Bronchial epithelial cell (primary cell): ENCODE measurements around the gene TBC1D22A. TPM values are rescaled to one million over a fixed set of nuclear protein-coding genes. Genes with fewer than 3 reads are reported as not detected.
A peak's percentile ranks its signal among the peaks of the same experiment; 100 is the strongest.

Experiments
- DNase-seq: peaks from one replicate; pipeline ENCODE4 v3.0.0-alpha.2; 2010; ENCODE audit warnings: low read depth
- FAIRE-seq: peaks from 2 replicates; lab custom pipeline; 2011; peaks lifted over from hg19 to GRCh38; lab: Jason Lieb, UNC
- H3K27me3 ChIP-seq: 2 replicates; pipeline ENCODE4 v1.5.1; 2011; ENCODE audit warnings: low read length; ENCODE audit not compliant: control insufficient read depth, insufficient read depth
- H3K36me3 ChIP-seq: 2 replicates; pipeline ENCODE4 v1.5.1; 2011; ENCODE audit warnings: low read length; ENCODE audit not compliant: control insufficient read depth, insufficient read depth
- H3K4me3 ChIP-seq: 2 replicates; pipeline ENCODE4 v1.5.1; 2011; ENCODE audit warnings: mild to moderate bottlenecking, low read depth, low read length, control low read depth
- CTCF ChIP-seq: IDR thresholded peaks from 2 replicates; pipeline ENCODE4 v1.5.1; 2011; ENCODE audit warnings: mild to moderate bottlenecking, moderate library complexity, low read length, control low read depth, inconsistent platforms; ENCODE audit not compliant: insufficient read depth, severe bottlenecking
- total RNA-seq: library from RNA; depleted of rRNA; stranded (reverse); fragments of >200 nt; gene quantifications from 2 replicates; pipeline ENCODE4 v1.2.1, GENCODE V29; 2014

Gene TBC1D22A
- total RNA-seq, 1 donor from 2014 or later = 10.0 TPM

GRCh38 chr22:46911346-46911745 is 148.9 kb downstream of the TBC1D22A start:
- Histone ChIP-seq H3K36me3 (peaks cover 3% of the 10 kb centered on the region), H3K27me3 (no peaks in the 10 kb centered on the region), H3K4me3 (no peak overlapping the region)
- DNase-seq (no peak), FAIRE-seq (no peak)
- TF ChIP-seq CTCF = no peak

- DNase-seq = no peak
- FAIRE-seq = no peak
- Histone ChIP-seq H3K36me3 (peaks cover 12% of the 10 kb centered on the region), H3K4me3 (no peak overlapping the region), H3K27me3 (no peaks in the 10 kb centered on the region)
- TF ChIP-seq CTCF = no peak
These were observed 150.9 kb downstream of the TBC1D22A start for GRCh38 chr22:46913351-46913750.

- no peaks in the 10 kb centered on the region for H3K27me3 ChIP-seq
- no peak for TF ChIP-seq CTCF
- FAIRE-seq (no peak), DNase-seq (no peak)
- peaks cover 14% of the 10 kb centered on the region for H3K36me3 ChIP-seq
- no peak overlapping the region for H3K4me3 ChIP-seq
These were observed 152.0 kb downstream of the TBC1D22A start for GRCh38 chr22:46914481-46914880.

GRCh38 chr22:46914916-46915894 is 152.8 kb downstream of the TBC1D22A start:
- H3K36me3 ChIP-seq = peaks cover 14% of the 10 kb centered on the region
- FAIRE-seq (peak; percentile 83), DNase-seq (no peak)
- TF ChIP-seq CTCF = no peak
- no peak overlapping the region for H3K4me3 ChIP-seq
- no peaks in the 10 kb centered on the region for H3K27me3 ChIP-seq

- Histone ChIP-seq H3K36me3 (peaks cover 14% of the 10 kb centered on the region), H3K4me3 (no peak overlapping the region), H3K27me3 (no peaks in the 10 kb centered on the region)
- peak; percentile 43 for FAIRE-seq
- TF ChIP-seq CTCF = no peak
- no peak for DNase-seq
These were observed 153.7 kb downstream of the TBC1D22A start for GRCh38 chr22:46915950-46916730.
